Activated CD8-positive, alpha-beta memory T cell treated with anti-CD3 and anti-CD28 coated beads, Interleukin-2, amount 10 ng/mL, durations not matched to agents 7 days and 5 days (primary cell): ENCODE measurements around the gene KRTAP12-1. TPM values are rescaled to one million over a fixed set of nuclear protein-coding genes. Genes with fewer than 3 reads are reported as not detected.

Source experiments
- ATAC-seq: fragments of 150-1000 bp; cut with Tn5 transposase; one replicate; pipeline ENCODE4 v1.10.0; 2021; ENCODE audit warnings: moderate library complexity
- CTCF ChIA-PET: fragments of 350-600 bp; sonication (Branson Sonifier 250); formaldehyde crosslinking; loops from one replicate; lab custom pipeline; 2021; ENCODE audit warnings: antibody characterized with exemption; lab: Charles Lee
- DNase-seq: peaks from one replicate; pipeline ENCODE4 v3.0.0-alpha.2; 2020
- H3K27ac Mint-ChIP-seq: one replicate; pipeline ENCODE4 v1.8.0; 2021; ENCODE audit warnings: mild to moderate bottlenecking, mixed read lengths
- H3K27me3 Mint-ChIP-seq: one replicate; pipeline ENCODE4 v1.8.0; 2021; ENCODE audit warnings: mixed read lengths
- H3K36me3 Mint-ChIP-seq: one replicate; pipeline ENCODE4 v1.8.0; 2021; ENCODE audit warnings: mild to moderate bottlenecking, mixed read lengths
- H3K4me1 Mint-ChIP-seq: one replicate; pipeline ENCODE4 v1.8.0; 2021; ENCODE audit warnings: mixed read lengths
- H3K4me3 Mint-ChIP-seq: one replicate; pipeline ENCODE4 v1.8.0; 2021; ENCODE audit warnings: mild to moderate bottlenecking, moderate library complexity, mixed read lengths
- H3K9me3 Mint-ChIP-seq: one replicate; pipeline ENCODE4 v1.8.0; 2022; ENCODE audit warnings: low read depth, mixed read lengths
- total RNA-seq, 2 experiments: library from RNA; stranded (reverse); gene quantifications; one replicate each; pipeline ENCODE4 v1.2.3, GENCODE V29; 2021

The KRTAP12-1 gene
- not detected for total RNA-seq

- ATAC-seq (no peak), DNase-seq (no peak)
- no peaks in the 10 kb centered on the region for H3K36me3 Mint-ChIP-seq
- peaks cover 15% of the 10 kb centered on the region for H3K4me1 Mint-ChIP-seq
- no peak within 1 kb of the TSS for H3K27ac Mint-ChIP-seq
- H3K27me3 Mint-ChIP-seq = peaks cover 9% of the 10 kb centered on the region
- H3K9me3 Mint-ChIP-seq = no peaks in the 10 kb centered on the region
- H3K4me3 Mint-ChIP-seq = no peak within 1 kb of the TSS
- CTCF ChIA-PET = interaction anchor here (1.1 kb wide), 1 partner anchor 85 kb away, joined by 3 read pairs; no protein-coding TSS in a partner anchor
These were observed at the start of gene KRTAP12-1 for GRCh38 chr21:44681861-44682579. Gene KRTAP12-1 (minus strand): TSS chr21:44682163. CDS start chr21:44682123, 40 bp downstream.

- CTCF ChIA-PET = interaction anchor here (1.2 kb wide), 1 partner anchor 221 kb away, joined by 3 read pairs; no protein-coding TSS in a partner anchor
- no peaks in the 10 kb centered on the region for H3K4me1 Mint-ChIP-seq
- no peak for ATAC-seq
- no peaks in the 10 kb centered on the region for H3K36me3 Mint-ChIP-seq
- H3K27ac Mint-ChIP-seq = no peak overlapping the region
- no peak for DNase-seq
- no peaks in the 10 kb centered on the region for H3K9me3 Mint-ChIP-seq
- H3K27me3 Mint-ChIP-seq = peaks cover 6% of the 10 kb centered on the region
- no peak overlapping the region for H3K4me3 Mint-ChIP-seq
These were observed 49.1 kb upstream of the KRTAP12-1 start for GRCh38 chr21:44730951-44731579.

- Mint-ChIP-seq H3K9me3 (no peaks in the 10 kb centered on the region), H3K27ac (no peak overlapping the region), H3K36me3 (no peaks in the 10 kb centered on the region), H3K4me1 (no peaks in the 10 kb centered on the region), H3K4me3 (no peak overlapping the region), H3K27me3 (peaks cover 14% of the 10 kb centered on the region)
- DNase-seq (no peak), ATAC-seq (no peak)
- CTCF ChIA-PET = no interaction called here
These were observed 48.0 kb upstream of the KRTAP12-1 start for GRCh38 chr21:44730028-44730395.

- no peak for ATAC-seq
- H3K36me3 Mint-ChIP-seq = no peaks in the 10 kb centered on the region
- no peak overlapping the region for H3K27ac Mint-ChIP-seq
- peaks cover 18% of the 10 kb centered on the region for H3K27me3 Mint-ChIP-seq
- DNase-seq = no peak
- no peaks in the 10 kb centered on the region for H3K4me1 Mint-ChIP-seq
- no peaks in the 10 kb centered on the region for H3K9me3 Mint-ChIP-seq
- H3K4me3 Mint-ChIP-seq = no peak overlapping the region
- CTCF ChIA-PET = no interaction called here
These were observed 47.5 kb upstream of the KRTAP12-1 start for GRCh38 chr21:44729336-44730027.

GRCh38 chr21:44728716-44729115 lies 46.8 kb upstream of the KRTAP12-1 start:
- Mint-ChIP-seq H3K27ac (no peak overlapping the region), H3K9me3 (no peaks in the 10 kb centered on the region), H3K4me1 (no peaks in the 10 kb centered on the region), H3K36me3 (no peaks in the 10 kb centered on the region), H3K27me3 (peaks cover 23% of the 10 kb centered on the region), H3K4me3 (no peak overlapping the region)
- no peak for DNase-seq
- CTCF ChIA-PET = no interaction called here
- ATAC-seq = no peak

GRCh38 chr21:44727757-44728156 lies 45.8 kb upstream of the KRTAP12-1 start:
- Mint-ChIP-seq H3K4me3 (no peak overlapping the region), H3K36me3 (no peaks in the 10 kb centered on the region), H3K9me3 (no peaks in the 10 kb centered on the region), H3K27ac (no peak overlapping the region), H3K4me1 (peaks cover 4% of the 10 kb centered on the region), H3K27me3 (peaks cover 30% of the 10 kb centered on the region)
- ATAC-seq = no peak
- CTCF ChIA-PET = interaction anchor here (0.7 kb wide), 1 partner anchor 9 kb away, joined by 3 read pairs; no protein-coding TSS in a partner anchor
- DNase-seq = no peak

- Mint-ChIP-seq H3K9me3 (no peaks in the 10 kb centered on the region), H3K4me3 (no peak overlapping the region), H3K36me3 (no peaks in the 10 kb centered on the region), H3K4me1 (peaks cover 4% of the 10 kb centered on the region), H3K27me3 (peaks cover 34% of the 10 kb centered on the region), H3K27ac (no peak overlapping the region)
- DNase-seq (no peak), ATAC-seq (no peak)
- CTCF ChIA-PET = no interaction called here
These were observed 45.4 kb upstream of the KRTAP12-1 start for GRCh38 chr21:44727321-44727720.

GRCh38 chr21:44726826-44727225 lies 44.9 kb upstream of the KRTAP12-1 start:
- ATAC-seq (no peak), DNase-seq (no peak)
- no peaks in the 10 kb centered on the region for H3K9me3 Mint-ChIP-seq
- no peak overlapping the region for H3K27ac Mint-ChIP-seq
- peaks cover 4% of the 10 kb centered on the region for H3K4me1 Mint-ChIP-seq
- H3K4me3 Mint-ChIP-seq = no peak overlapping the region
- CTCF ChIA-PET = interaction anchor here (0.9 to 1.8 kb wide), 2 partner anchors 13 to 216 kb away, joined by 3 to 4 read pairs; no protein-coding TSS in a partner anchor
- peaks cover 34% of the 10 kb centered on the region for H3K27me3 Mint-ChIP-seq
- no peaks in the 10 kb centered on the region for H3K36me3 Mint-ChIP-seq

- CTCF ChIA-PET = interaction anchor here (1.8 kb wide), 1 partner anchor 11 kb away, joined by 4 read pairs; no protein-coding TSS in a partner anchor
- DNase-seq = no peak
- H3K4me1 Mint-ChIP-seq = peaks cover 4% of the 10 kb centered on the region
- no peaks in the 10 kb centered on the region for H3K9me3 Mint-ChIP-seq
- peaks cover 40% of the 10 kb centered on the region for H3K27me3 Mint-ChIP-seq
- no peak overlapping the region for H3K4me3 Mint-ChIP-seq
- ATAC-seq = no peak
- no peak overlapping the region for H3K27ac Mint-ChIP-seq
- no peaks in the 10 kb centered on the region for H3K36me3 Mint-ChIP-seq
These were observed 43.0 kb upstream of the KRTAP12-1 start for GRCh38 chr21:44724926-44725325.

- ATAC-seq (no peak), DNase-seq (no peak)
- no peaks in the 10 kb centered on the region for H3K36me3 Mint-ChIP-seq
- CTCF ChIA-PET = no interaction called here
- H3K9me3 Mint-ChIP-seq = no peaks in the 10 kb centered on the region
- peaks cover 46% of the 10 kb centered on the region for H3K27me3 Mint-ChIP-seq
- H3K4me1 Mint-ChIP-seq = peaks cover 4% of the 10 kb centered on the region
- H3K4me3 Mint-ChIP-seq = no peak overlapping the region
- no peak overlapping the region for H3K27ac Mint-ChIP-seq
These were observed 42.2 kb upstream of the KRTAP12-1 start for GRCh38 chr21:44724196-44724595.

- Mint-ChIP-seq H3K9me3 (no peaks in the 10 kb centered on the region), H3K27me3 (peaks cover 54% of the 10 kb centered on the region), H3K36me3 (no peaks in the 10 kb centered on the region), H3K27ac (no peak overlapping the region), H3K4me1 (peaks cover 4% of the 10 kb centered on the region), H3K4me3 (no peak overlapping the region)
- CTCF ChIA-PET = no interaction called here
- no peak for ATAC-seq
- no peak for DNase-seq
These were observed 41.5 kb upstream of the KRTAP12-1 start for GRCh38 chr21:44723177-44724131.

GRCh38 chr21:44722731-44723130 lies 40.8 kb upstream of the KRTAP12-1 start:
- Mint-ChIP-seq H3K27ac (no peak overlapping the region), H3K9me3 (no peaks in the 10 kb centered on the region), H3K4me1 (peaks cover 4% of the 10 kb centered on the region), H3K4me3 (no peak overlapping the region), H3K27me3 (peaks cover 61% of the 10 kb centered on the region), H3K36me3 (no peaks in the 10 kb centered on the region)
- ATAC-seq (no peak), DNase-seq (no peak)
- CTCF ChIA-PET = no interaction called here
